Mesothelial cell of epicardium (in vitro differentiated cells): Measurements from ENCODE around the gene DRC1. TPM values are rescaled to one million over a fixed set of nuclear protein-coding genes. Genes with fewer than 3 reads are reported as not detected.

ENCODE experiments used
- DNase-seq, 2 experiments: peaks; one replicate each; pipeline ENCODE4 v3.0.0; 2021; ENCODE audit warnings: low spot score in 2 of 2; ENCODE audit not compliant: unreplicated experiment in 2 of 2
- H3K27ac Mint-ChIP-seq: 2 replicates; pipeline ENCODE4 v1.8.0; 2021; ENCODE audit warnings: mixed read lengths
- H3K27me3 Mint-ChIP-seq: 2 replicates; pipeline ENCODE4 v1.8.0; 2021; ENCODE audit warnings: low read depth, mixed read lengths
- H3K36me3 Mint-ChIP-seq: 2 replicates; pipeline ENCODE4 v1.8.0; 2021; ENCODE audit warnings: mixed read lengths
- H3K4me1 Mint-ChIP-seq: 2 replicates; pipeline ENCODE4 v1.8.0; 2021; ENCODE audit warnings: mixed read lengths
- H3K4me3 Mint-ChIP-seq: 2 replicates; pipeline ENCODE4 v1.8.0; 2021; ENCODE audit warnings: mild to moderate bottlenecking, moderate library complexity, mixed read lengths
- H3K9me3 Mint-ChIP-seq: 2 replicates; pipeline ENCODE4 v1.8.0; 2021; ENCODE audit warnings: mixed read lengths
- total RNA-seq: library from RNA; stranded (reverse); gene quantifications from 3 replicates; pipeline ENCODE4 v1.2.1, GENCODE V29; 2021
- TF ChIP-seq, protein P1 (sequence below): fragments of 200-600 bp; sonication (generic); IDR thresholded peaks from one replicate; pipeline ENCODE4 v1.5.0; 2021; ENCODE audit warnings: antibody characterized with exemption; ENCODE audit not compliant: unreplicated experiment

The DRC1 gene
- total RNA-seq, 1 donor from 2014 or later, result 0.22 TPM

DNA sequence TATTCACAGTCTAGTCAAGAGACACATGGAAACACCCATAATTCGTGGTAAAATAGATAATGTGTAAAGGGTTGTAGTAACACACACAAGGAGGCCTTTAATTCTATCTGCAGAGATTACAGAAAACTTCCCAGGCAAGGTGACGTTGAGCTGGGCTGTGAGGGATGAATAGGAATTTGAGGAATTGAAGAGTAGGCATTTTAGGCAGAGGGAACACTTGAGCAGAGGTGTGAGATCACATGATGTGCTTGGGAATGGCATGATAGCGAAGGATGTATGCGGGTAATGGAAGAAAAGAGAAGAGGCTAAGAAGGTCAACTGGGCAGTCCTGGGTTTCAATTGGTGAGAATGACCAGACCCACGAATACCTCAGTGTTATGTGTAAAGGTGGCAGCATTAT, 20.2 kb downstream of the DRC1 start:
- H3K4me3 Mint-ChIP-seq, result no peak overlapping the region
- TF ChIP-seq, protein P1, sequence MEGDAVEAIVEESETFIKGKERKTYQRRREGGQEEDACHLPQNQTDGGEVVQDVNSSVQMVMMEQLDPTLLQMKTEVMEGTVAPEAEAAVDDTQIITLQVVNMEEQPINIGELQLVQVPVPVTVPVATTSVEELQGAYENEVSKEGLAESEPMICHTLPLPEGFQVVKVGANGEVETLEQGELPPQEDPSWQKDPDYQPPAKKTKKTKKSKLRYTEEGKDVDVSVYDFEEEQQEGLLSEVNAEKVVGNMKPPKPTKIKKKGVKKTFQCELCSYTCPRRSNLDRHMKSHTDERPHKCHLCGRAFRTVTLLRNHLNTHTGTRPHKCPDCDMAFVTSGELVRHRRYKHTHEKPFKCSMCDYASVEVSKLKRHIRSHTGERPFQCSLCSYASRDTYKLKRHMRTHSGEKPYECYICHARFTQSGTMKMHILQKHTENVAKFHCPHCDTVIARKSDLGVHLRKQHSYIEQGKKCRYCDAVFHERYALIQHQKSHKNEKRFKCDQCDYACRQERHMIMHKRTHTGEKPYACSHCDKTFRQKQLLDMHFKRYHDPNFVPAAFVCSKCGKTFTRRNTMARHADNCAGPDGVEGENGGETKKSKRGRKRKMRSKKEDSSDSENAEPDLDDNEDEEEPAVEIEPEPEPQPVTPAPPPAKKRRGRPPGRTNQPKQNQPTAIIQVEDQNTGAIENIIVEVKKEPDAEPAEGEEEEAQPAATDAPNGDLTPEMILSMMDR, result no peak
- no peaks in the 10 kb centered on the region for H3K27me3 Mint-ChIP-seq
- H3K36me3 Mint-ChIP-seq, result no peaks in the 10 kb centered on the region
- no peak overlapping the region for H3K27ac Mint-ChIP-seq
- no peak for DNase-seq
- H3K4me1 Mint-ChIP-seq, result no peaks in the 10 kb centered on the region
- H3K9me3 Mint-ChIP-seq, result peaks cover 6% of the 10 kb centered on the region

GRCh38 chr2:26422947-26423629, 21.4 kb downstream of the DRC1 start:
- DNase-seq, result no peak
- H3K27ac Mint-ChIP-seq, result no peak overlapping the region
- peaks cover 6% of the 10 kb centered on the region for H3K9me3 Mint-ChIP-seq

DNA sequence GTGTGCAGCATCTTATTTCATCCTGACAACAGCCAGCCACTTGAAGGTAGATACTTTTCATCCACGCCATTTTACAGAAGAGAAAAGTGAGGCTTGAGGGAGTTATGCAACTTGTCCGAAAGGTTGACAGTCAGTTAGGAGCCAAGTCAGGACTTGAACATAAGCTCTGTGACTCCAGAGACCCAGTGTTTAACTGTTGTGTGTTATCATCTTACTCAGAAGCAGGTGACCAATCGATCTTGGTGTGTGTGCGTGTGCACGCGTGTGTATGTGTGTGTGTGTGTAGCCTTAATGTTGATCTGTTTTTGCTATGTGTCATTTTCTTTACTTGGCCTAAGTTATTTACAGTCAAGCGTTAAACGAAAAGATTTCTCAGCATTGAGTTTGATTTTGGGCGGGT, 22.0 kb downstream of the DRC1 start:
- DNase-seq, result no peak
- no peaks in the 10 kb centered on the region for H3K27me3 Mint-ChIP-seq
- no peaks in the 10 kb centered on the region for H3K36me3 Mint-ChIP-seq
- H3K4me3 Mint-ChIP-seq, result no peak overlapping the region
- no peak overlapping the region for H3K27ac Mint-ChIP-seq
- H3K9me3 Mint-ChIP-seq, result peaks cover 6% of the 10 kb centered on the region
- no peaks in the 10 kb centered on the region for H3K4me1 Mint-ChIP-seq
- TF ChIP-seq, protein P1, result no peak

More at GRCh38 chr2:26422947-26423629, 21.4 kb downstream of the DRC1 start:
- Mint-ChIP-seq H3K4me3 (no peak overlapping the region), H3K4me1 (no peaks in the 10 kb centered on the region), H3K27me3 (no peaks in the 10 kb centered on the region), H3K36me3 (no peaks in the 10 kb centered on the region)
- TF ChIP-seq, protein P1, result no peak

GRCh38 chr2:26424221-26424620, 22.5 kb downstream of the DRC1 start:
- Mint-ChIP-seq H3K4me3 (no peak overlapping the region), H3K27ac (no peak overlapping the region), H3K9me3 (peaks cover 6% of the 10 kb centered on the region), H3K36me3 (no peaks in the 10 kb centered on the region), H3K27me3 (no peaks in the 10 kb centered on the region), H3K4me1 (no peaks in the 10 kb centered on the region)
- TF ChIP-seq, protein P1, result no peak
- DNase-seq, result no peak

- H3K9me3 Mint-ChIP-seq, result peaks cover 6% of the 10 kb centered on the region
- no peak overlapping the region for H3K27ac Mint-ChIP-seq
- TF ChIP-seq, protein P1, result no peak
- H3K27me3 Mint-ChIP-seq, result no peaks in the 10 kb centered on the region
- no peak for DNase-seq
- H3K4me1 Mint-ChIP-seq, result peaks cover 23% of the 10 kb centered on the region
- no peaks in the 10 kb centered on the region for H3K36me3 Mint-ChIP-seq
- H3K4me3 Mint-ChIP-seq, result no peak overlapping the region
Measured at GRCh38 chr2:26428846-26429245, 27.1 kb downstream of the DRC1 start.
